NCI-H446 treated with DMSO at 0.1 percent for 48 hours (cell line): ENCODE measurements around the gene EFNA4.
A peak's percentile ranks its signal among the peaks of the same experiment; 100 is the strongest.

Source experiments
- DNase-seq: peaks from one replicate; lab custom pipeline; 2025; lab: John Stamatoyannopoulos, UW

The EFNA4 gene

DNA sequence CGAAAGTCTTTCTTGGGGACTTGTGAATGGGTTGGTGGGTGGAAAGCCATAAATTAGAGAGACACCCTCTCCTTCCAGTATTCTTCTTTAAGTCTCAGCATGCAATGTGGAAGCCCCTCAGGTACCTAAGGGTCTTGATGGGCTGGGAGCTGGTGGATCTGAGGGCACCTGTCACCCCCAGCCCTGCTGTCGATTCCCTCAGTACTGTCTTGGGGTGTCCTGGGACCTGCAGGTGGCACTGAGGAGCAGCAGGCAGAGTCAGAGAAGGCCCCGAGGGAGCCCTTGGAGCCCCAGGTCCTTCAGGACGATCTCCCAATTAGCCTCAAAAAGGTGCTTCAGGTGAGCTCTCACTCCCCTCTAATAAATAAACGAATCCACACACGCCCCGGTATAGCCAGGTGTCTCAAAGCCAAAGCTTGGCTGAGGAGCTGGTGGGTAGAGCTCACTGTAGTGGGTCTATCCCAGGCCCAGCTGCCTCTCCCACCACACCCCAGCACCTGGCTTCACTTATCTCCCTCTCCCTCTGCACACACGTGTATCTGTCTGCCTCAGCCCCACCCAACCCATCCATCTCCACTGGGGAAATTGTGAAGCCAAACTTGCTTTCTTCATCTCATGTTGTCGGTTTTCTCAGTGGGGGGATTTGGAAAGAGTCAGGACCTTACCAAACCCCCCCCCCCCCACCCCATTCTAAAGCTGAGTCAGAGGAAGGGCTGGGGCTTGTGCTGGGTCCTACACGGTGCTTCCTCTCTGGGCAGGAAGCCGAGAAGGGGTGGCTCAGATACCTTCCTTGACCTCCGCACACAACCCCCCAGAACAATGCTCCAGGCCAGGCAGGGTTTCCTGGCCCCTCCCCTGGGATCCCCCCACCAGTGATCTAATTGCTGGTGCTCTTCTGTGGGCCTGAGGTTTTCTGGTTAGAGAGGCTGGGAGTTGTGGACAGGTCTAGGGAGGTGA is 10.8 kb upstream of the EFNA4 start:
- no peak for DNase-seq

DNA sequence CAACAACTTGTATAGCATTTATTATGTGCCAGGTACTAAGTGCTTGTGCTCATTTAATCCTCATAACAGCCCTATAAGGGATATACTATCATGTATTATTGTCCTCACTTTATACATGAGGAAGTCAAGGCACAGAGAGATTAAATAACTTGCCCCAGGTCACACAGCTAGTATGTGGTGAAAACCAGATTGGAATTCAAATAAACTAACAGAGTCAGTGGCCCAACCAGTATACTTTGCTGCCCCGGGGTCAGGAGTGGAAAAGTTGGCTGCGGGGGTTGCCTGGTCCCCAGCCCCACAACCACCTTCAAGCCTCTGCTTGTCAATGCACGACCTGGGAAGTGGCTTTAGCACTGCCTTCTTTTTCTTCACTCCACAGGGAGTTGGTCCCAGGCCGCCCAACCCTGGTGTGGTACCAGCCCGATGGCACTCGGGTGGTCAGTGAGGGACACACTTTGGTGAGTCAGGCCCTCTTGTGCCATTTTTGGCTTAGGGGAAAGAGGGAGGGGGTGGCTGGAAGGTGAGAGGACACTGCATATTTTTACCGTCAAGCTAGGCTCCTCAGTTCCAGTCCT is 9.9 kb upstream of the EFNA4 start:
- DNase-seq = no peak

DNA sequence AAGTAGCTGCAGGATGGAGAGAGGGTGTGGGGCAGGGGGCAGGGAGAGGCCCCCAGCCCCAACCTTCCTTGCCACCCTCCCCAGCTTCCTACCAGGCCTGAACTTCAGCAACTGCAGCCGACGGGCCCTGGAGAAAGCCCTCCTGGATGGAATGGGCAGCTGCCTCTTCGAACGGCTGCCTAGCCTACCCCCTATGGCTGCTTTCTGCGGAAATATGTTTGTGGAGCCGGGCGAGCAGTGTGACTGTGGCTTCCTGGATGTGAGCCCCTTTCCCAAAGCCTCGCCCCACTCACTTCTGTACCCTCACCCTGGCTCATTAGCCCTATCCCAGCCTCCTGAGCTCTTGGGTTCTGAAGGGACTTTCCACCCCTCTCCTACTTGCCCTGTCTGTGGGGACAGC is 6.4 kb upstream of the EFNA4 start:
- DNase-seq = no peak

DNA sequence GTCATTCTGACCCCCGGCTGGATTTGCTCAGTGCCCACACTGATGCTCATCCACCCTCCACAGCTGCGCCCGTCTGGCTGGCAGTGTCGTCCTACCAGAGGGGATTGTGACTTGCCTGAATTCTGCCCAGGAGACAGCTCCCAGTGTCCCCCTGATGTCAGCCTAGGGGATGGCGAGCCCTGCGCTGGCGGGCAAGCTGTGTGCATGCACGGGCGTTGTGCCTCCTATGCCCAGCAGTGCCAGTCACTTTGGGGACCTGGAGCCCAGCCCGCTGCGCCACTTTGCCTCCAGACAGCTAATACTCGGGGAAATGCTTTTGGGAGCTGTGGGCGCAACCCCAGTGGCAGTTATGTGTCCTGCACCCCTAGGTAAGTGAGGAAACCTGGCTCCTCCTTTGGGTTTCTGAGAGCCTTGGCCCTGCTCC is 5.7 kb upstream of the EFNA4 start:
- no peak for DNase-seq

DNA sequence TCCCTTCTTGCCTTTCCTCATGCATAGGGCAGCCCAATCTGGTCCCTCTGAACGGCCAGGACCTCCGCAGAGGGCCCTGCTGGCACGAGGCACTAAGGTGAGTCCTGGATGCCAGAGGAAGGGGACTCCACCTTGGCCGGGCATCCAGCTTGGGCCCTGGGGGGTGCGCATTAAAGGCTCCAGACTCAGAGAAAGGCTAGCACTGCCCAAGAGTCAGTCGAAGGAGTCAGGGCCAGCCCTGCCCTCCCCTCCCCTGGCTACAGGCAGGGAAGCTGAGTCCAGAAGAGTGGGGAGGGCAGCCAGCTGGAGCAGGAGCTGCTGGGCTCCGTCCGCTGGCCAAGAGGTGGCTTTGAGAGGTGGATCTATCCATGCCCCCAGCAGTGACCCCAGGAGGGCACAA is 2.8 kb upstream of the EFNA4 start:
- no peak for DNase-seq

DNA sequence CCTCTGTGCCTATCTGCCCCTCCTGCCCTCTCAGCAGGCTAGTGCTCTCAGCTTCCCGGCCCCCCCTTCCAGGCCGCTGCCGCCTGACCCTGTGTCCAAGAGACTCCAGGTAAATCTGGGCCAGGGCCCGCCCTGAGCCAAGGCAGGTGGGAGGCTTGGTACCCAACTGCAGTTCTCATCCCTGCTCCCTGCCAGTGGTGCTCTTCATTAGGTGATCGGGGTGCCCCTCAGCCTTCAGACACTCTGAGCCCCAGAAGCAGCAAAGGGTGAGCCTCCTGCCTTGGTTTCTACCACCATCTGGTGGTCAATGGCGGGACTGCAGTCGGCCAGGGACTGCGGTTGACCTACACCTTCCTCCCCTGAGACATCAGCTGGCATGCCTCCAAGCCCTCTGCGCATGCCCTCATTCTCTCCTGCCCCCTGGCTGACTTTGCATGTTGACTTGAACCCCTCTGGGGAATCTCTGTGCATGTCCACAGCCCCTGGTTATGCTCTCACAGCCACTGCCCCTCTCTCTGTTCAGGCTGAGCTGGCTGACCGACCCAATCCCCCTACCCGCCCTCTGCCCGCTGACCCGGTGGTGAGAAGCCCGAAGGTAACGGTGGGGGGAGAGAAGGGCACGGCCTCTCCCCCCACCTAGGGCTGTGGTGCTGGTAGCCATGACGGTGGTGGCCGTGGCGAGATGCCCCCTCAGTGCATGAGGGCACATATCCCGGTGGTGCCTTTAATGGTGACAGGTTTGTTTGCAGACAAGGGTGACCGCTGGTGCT is 2.0 kb upstream of the EFNA4 start:
- peak; percentile 21 for DNase-seq

DNA sequence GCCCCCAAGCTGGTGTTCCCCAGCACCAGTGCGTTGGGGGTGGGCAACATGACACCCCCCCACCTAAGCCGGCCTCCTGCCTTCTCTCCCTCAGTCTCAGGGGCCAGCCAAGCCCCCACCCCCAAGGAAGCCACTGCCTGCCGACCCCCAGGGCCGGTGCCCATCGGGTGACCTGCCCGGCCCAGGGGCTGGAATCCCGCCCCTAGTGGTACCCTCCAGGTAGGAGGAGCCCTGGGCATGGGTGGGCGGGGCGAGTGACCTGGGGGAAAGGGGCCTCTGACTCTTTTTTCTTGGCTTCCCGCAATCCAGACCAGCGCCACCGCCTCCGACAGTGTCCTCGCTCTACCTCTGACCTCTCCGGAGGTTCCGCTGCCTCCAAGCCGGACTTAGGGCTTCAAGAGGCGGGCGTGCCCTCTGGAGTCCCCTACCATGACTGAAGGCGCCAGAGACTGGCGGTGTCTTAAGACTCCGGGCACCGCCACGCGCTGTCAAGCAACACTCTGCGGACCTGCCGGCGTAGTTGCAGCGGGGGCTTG is 1.3 kb upstream of the EFNA4 start:
- DNase-seq = no peak

- DNase-seq = no peak
Measured at GRCh38 chr1:155062702-155063411, 683 bp upstream of the EFNA4 start.

GRCh38 chr1:155064111-155064831 is 731 bp downstream of the EFNA4 start:
- DNase-seq = no peak

- no peak for DNase-seq
Measured at GRCh38 chr1:155064832-155065429, 1.4 kb downstream of the EFNA4 start.

DNA sequence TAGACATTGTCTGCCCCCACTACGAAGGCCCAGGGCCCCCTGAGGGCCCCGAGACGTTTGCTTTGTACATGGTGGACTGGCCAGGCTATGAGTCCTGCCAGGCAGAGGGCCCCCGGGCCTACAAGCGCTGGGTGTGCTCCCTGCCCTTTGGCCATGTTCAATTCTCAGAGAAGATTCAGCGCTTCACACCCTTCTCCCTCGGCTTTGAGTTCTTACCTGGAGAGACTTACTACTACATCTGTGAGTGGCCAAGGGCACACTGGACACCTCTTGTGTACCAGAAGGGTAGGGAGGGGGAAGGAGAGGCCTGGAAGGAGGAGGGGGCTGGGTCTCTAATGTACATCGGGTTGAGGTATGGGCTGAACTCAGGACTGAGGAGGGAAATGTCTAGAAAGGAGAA is 3.2 kb downstream of the EFNA4 start:
- no peak for DNase-seq

GRCh38 chr1:155068599-155068998 is 5.1 kb downstream of the EFNA4 start:
- DNase-seq = no peak

- peak; percentile 42 for DNase-seq
Measured at GRCh38 chr1:155069551-155070157, 6.1 kb downstream of the EFNA4 start.

DNA sequence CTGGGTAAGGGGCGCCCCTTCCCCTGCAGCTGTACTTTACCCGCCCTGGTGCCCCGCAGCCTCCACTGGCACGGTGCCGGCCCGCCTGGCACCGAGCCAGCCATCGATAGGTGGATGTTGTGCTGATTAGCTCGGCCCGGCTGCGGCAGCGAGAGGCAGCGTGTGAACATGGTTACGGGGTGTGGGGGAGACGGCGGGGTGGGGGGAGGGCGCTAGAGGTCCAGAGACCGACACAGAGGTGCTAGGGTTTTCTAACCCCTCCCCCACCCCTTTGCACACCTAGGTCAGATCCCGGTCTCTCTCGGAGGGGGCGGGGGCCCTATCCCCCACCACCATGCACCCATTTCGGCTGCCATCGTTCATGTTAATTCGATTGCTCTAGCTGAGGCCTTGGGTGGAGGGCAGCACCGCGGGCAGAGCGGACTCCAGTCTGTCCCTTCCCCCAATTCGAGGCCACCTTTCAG is 6.7 kb downstream of the EFNA4 start:
- DNase-seq = no peak

- no peak for DNase-seq
Measured at GRCh38 chr1:155070721-155071569, 7.4 kb downstream of the EFNA4 start.

DNA sequence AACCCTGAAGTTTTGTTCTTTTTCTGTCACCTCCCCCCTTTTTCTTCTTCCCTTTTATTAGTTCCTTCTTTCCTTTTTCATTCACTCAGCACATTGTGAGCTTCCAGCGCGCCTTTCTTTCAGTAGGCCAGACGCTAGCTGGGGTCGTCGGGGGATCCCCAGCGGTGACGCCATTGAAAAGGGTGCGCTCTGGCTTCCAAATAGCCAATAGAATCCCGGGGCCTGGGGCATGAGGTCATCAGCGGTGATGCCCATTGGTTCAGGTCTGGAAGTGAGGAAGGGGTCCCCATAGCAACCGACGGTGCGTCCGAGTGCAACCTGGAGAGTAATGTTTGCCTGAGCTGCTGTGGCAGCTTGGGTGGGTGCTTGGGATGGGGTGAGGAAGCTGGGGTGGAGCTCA is 8.2 kb downstream of the EFNA4 start:
- no peak for DNase-seq

GRCh38 chr1:155072531-155073289 is 9.2 kb downstream of the EFNA4 start:
- no peak for DNase-seq
